Panc1 (cell line): ENCODE measurements around the gene SLCO3A1. TPM values are rescaled to one million over a fixed set of nuclear protein-coding genes. Genes with fewer than 3 reads are reported as not detected.

ENCODE experiments used
- ATAC-seq: fragments of 200-7000 bp; cut with Tn5 transposase; 2 replicates; pipeline ENCODE4 v1.9.1; 2020; ENCODE audit warnings: mild to moderate bottlenecking, moderate library complexity
- BruUV-seq: library from RNA; stranded (reverse); fragments of 400-500 nt; replicated peaks from 2 replicates; lab custom pipeline; 2021; lab: Mats Ljungman, UMichigan
- CTCF ChIA-PET: fragments of 300-600 bp; sonication (Branson Sonifier 250); formaldehyde crosslinking; loops from one replicate; lab custom pipeline; 2022; ENCODE audit warnings: antibody characterized with exemption; lab: Charles Lee
- POLR2A ChIA-PET: fragments of 300-600 bp; sonication (Branson Sonifier 250); formaldehyde crosslinking; loops from one replicate; lab custom pipeline; 2022; ENCODE audit warnings: antibody characterized with exemption; lab: Charles Lee
- DNase-seq: peaks from one replicate; pipeline ENCODE4 v3.0.0-alpha.2; 2010; ENCODE audit warnings: low read depth, low spot score
- H3K27ac ChIP-seq: 2 replicates; pipeline ENCODE4 v1.5.1; 2011; ENCODE audit warnings: mild to moderate bottlenecking, low read length, inconsistent platforms
- H3K27me3 ChIP-seq: fragments of 200-500 bp; sonication (Bioruptor generic); 2 replicates; pipeline ENCODE4 v1.6.0; 2014; ENCODE audit warnings: low read length, inconsistent platforms; ENCODE audit not compliant: control insufficient read depth, insufficient read depth
- H3K36me3 ChIP-seq: fragments of 200-500 bp; sonication (Bioruptor generic); 2 replicates; pipeline ENCODE4 v1.5.1; 2014; ENCODE audit warnings: inconsistent platforms, mild to moderate bottlenecking, low read length, moderate library complexity; ENCODE audit not compliant: control insufficient read depth, insufficient read depth
- H3K4me1 ChIP-seq: 2 replicates; pipeline ENCODE4 v1.5.1; 2011; ENCODE audit warnings: inconsistent platforms, mild to moderate bottlenecking, low read length, moderate library complexity; ENCODE audit not compliant: control insufficient read depth, insufficient read depth
- H3K4me3 ChIP-seq, 2 experiments: 2 replicates each; pipeline ENCODE4 v1.5.1; 2011 to 2012; ENCODE audit warnings: low read depth in 2 of 2, low read length in 2 of 2, mild to moderate bottlenecking in 2 of 2, inconsistent platforms in 1 of 2, moderate library complexity in 1 of 2
- H3K9me3 ChIP-seq: fragments of 200-500 bp; sonication (Bioruptor generic); 2 replicates; pipeline ENCODE4 v1.5.1; 2014; ENCODE audit warnings: low read depth, mild to moderate bottlenecking, inconsistent platforms, low read length, moderate library complexity; ENCODE audit not compliant: control insufficient read depth, insufficient read depth
- POLR2AphosphoS5 ChIP-seq: IDR thresholded peaks from 2 replicates; pipeline ENCODE4 v1.6.1; 2012; ENCODE audit warnings: mild to moderate bottlenecking, low read depth, low read length, moderate library complexity
- REST ChIP-seq, 2 experiments: IDR thresholded peaks; 2 replicates each; pipeline ENCODE4 v1.6.1; 2011 to 2012; ENCODE audit warnings: low read depth in 2 of 2, control low read depth in 1 of 2, low read length in 1 of 2, mild to moderate bottlenecking in 1 of 2, moderate library complexity in 1 of 2; ENCODE audit not compliant: insufficient read depth in 1 of 2
- SIN3A ChIP-seq: IDR thresholded peaks from 2 replicates; pipeline ENCODE4 v1.6.1; 2012; ENCODE audit warnings: low read depth, mild to moderate bottlenecking, low read length, moderate library complexity, borderline replicate concordance; ENCODE audit not compliant: insufficient read depth
- TCF7L2 ChIP-seq: IDR thresholded peaks from 2 replicates; pipeline ENCODE4 v1.6.1; 2011; ENCODE audit warnings: mild to moderate bottlenecking, low read depth, low read length, inconsistent platforms
- in situ Hi-C: cut with HindIII; loops from 2 replicates; pipeline ENCODE4 v1.10.0; 2016; ENCODE audit warnings: low sequenced_read_pairs, low pct_unique_long_range_greater_than_20kb
- intact Hi-C: fragments of 100-400 bp; cut with micrococcal nuclease; formaldehyde crosslinking; loops from one replicate; pipeline ENCODE4 v1.10.0; 2022; ENCODE audit not compliant: unreplicated experiment
- total RNA-seq: library from RNA; stranded (reverse); gene quantifications from one replicate; pipeline ENCODE4 v1.2.1, GENCODE V29; 2021; ENCODE audit not compliant: unreplicated experiment
- TF ChIP-seq, protein P1 (sequence below): fragments of 450-650 bp; IDR thresholded peaks from 2 replicates; pipeline ENCODE4 v1.5.1; 2017; ENCODE audit warnings: mild to moderate bottlenecking

The SLCO3A1 gene
- total RNA-seq, 1 experiment from 2014 or later: 20.6 TPM

DNA sequence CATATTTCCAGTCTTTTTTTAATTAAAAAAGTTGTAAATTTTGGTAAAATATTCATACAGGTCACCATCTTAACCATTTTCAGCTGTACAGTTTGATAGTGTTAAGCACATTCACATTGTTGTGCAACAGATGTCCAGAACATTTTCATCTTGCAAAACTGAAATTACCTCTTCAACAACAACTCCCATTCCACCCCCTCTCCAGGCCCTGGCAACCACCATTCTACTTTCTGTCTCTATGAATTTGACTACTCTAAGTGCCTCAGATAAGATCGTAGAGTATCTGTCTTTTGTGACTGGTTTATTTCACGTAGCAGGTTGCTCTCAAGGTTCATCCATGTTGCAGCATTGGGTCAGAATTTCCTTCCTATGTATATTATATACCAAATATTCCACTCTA is 76.0 kb downstream of the SLCO3A1 start:
- intact Hi-C loops: no loop called here

GRCh38 chr15:91930092-91930491 is 76.6 kb downstream of the SLCO3A1 start:
- POLR2A ChIA-PET: no interaction called here
- Histone ChIP-seq H3K27me3 (no peaks in the 10 kb centered on the region), H3K36me3 (no peaks in the 10 kb centered on the region), H3K9me3 (no peaks in the 10 kb centered on the region), H3K4me3 (no peak overlapping the region), H3K27ac (no peak overlapping the region), H3K4me1 (peaks cover 6% of the 10 kb centered on the region)
- in situ Hi-C loops (no loop called here), intact Hi-C loops (no loop called here)
- no peak for TF ChIP-seq REST (IDR thresholded peaks at IDR 0.05; ENCODE audit: insufficient read depth in 1 of 2, low read depth in 2 of 2, low read length in 1 of 2)
- ATAC-seq (no peak), DNase-seq (no peak)
- BruUV-seq: no TSS peak
- CTCF ChIA-PET: no interaction called here

More for the DNA sequence above, 76.0 kb downstream of the SLCO3A1 start:
- no peaks in the 10 kb centered on the region for H3K36me3 ChIP-seq
- no TSS peak for BruUV-seq
- H3K4me1 ChIP-seq: peaks cover 6% of the 10 kb centered on the region
- TF ChIP-seq SIN3A (no peak), POLR2AphosphoS5 (no peak), REST (IDR thresholded peaks at IDR 0.05; ENCODE audit: insufficient read depth in 1 of 2, low read depth in 2 of 2, low read length in 1 of 2) (no peak), TCF7L2 (no peak)
- TF ChIP-seq, protein P1, sequence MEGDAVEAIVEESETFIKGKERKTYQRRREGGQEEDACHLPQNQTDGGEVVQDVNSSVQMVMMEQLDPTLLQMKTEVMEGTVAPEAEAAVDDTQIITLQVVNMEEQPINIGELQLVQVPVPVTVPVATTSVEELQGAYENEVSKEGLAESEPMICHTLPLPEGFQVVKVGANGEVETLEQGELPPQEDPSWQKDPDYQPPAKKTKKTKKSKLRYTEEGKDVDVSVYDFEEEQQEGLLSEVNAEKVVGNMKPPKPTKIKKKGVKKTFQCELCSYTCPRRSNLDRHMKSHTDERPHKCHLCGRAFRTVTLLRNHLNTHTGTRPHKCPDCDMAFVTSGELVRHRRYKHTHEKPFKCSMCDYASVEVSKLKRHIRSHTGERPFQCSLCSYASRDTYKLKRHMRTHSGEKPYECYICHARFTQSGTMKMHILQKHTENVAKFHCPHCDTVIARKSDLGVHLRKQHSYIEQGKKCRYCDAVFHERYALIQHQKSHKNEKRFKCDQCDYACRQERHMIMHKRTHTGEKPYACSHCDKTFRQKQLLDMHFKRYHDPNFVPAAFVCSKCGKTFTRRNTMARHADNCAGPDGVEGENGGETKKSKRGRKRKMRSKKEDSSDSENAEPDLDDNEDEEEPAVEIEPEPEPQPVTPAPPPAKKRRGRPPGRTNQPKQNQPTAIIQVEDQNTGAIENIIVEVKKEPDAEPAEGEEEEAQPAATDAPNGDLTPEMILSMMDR: no peak
- no peak overlapping the region for H3K4me3 ChIP-seq
- in situ Hi-C loops: no loop called here
- no peaks in the 10 kb centered on the region for H3K27me3 ChIP-seq
- H3K9me3 ChIP-seq: no peaks in the 10 kb centered on the region
- no peak for ATAC-seq
- CTCF ChIA-PET: no interaction called here
- DNase-seq: no peak
- POLR2A ChIA-PET: no interaction called here
- no peak overlapping the region for H3K27ac ChIP-seq
